HepG2 (cell line): ENCODE results near the gene GPR162. TPM values are rescaled to one million over a fixed set of nuclear protein-coding genes. Genes with fewer than 3 reads are reported as not detected.

Source experiments
- EHMT2 ChIP-seq: fragments of 200-600 bp; sonication (generic); IDR thresholded peaks from 2 replicates; pipeline ENCODE4 v1.7.0; 2017; ENCODE audit warnings: antibody characterized with exemption, low read depth, low read length, borderline replicate concordance
- ESRRA ChIP-seq: sonication (generic); formaldehyde crosslinking; IDR thresholded peaks from 2 replicates; pipeline ENCODE4 v1.5.1; 2020; ENCODE audit warnings: mild to moderate bottlenecking, low read depth, missing genetic modification reagents
- HES4 ChIP-seq: sonication (generic); formaldehyde crosslinking; IDR thresholded peaks from 2 replicates; pipeline ENCODE4 v1.9.0; 2021; ENCODE audit warnings: mild to moderate bottlenecking, missing genetic modification reagents, borderline replicate concordance
- KDM6A ChIP-seq: IDR thresholded peaks from 2 replicates; pipeline ENCODE4 v1.6.1; 2016; ENCODE audit warnings: low read depth
- MED1 ChIP-seq: sonication (generic); formaldehyde crosslinking; IDR thresholded peaks from 2 replicates; pipeline ENCODE4 v1.4.0; 2020; ENCODE audit warnings: missing genetic modification reagents
- PTBP1 ChIP-seq: fragments of 200-400 bp; formaldehyde crosslinking; IDR thresholded peaks from 2 replicates; pipeline ENCODE4 v1.6.1; 2018; ENCODE audit warnings: low read length, low read depth; ENCODE audit not compliant: poor library complexity, severe bottlenecking
- RBAK ChIP-seq: sonication (generic); formaldehyde crosslinking; IDR thresholded peaks from 2 replicates; pipeline ENCODE4 v1.5.1; 2020; ENCODE audit warnings: mild to moderate bottlenecking, missing genetic modification reagents
- RFX1 ChIP-seq: fragments of 450-650 bp; IDR thresholded peaks from 2 replicates; pipeline ENCODE4 v1.6.1; 2017
- TEF ChIP-seq: sonication (generic); formaldehyde crosslinking; IDR thresholded peaks from 2 replicates; pipeline ENCODE4 v1.5.0; 2020; ENCODE audit warnings: missing genetic modification reagents
- TRIM22 ChIP-seq: fragments of 450-650 bp; IDR thresholded peaks from 2 replicates; pipeline ENCODE4 v1.6.1; 2017
- ZEB1 ChIP-seq: IDR thresholded peaks from 2 replicates; pipeline ENCODE4 v1.6.1; 2012; ENCODE audit warnings: mild to moderate bottlenecking, low read depth, inconsistent platforms; ENCODE audit not compliant: insufficient replicate concordance
- polyA plus RNA-seq, 8 experiments: library from polyadenylated mRNA; depleted of rRNA in 3 of 8; stranded (reverse) in 7 of 8; unstranded in 1 of 8; fragments of >200 nt; fragmentation: Illumina TruSeq in 4 of 8; extraction: Trizol in 4 of 8; gene quantifications; 2 replicates each; pipeline versions ENCODE4 v1.2.1 to v1.2.3, GENCODE V29; 2011 to 2016; ENCODE audit warnings: low read depth in 4 of 8, missing spikeins in 1 of 8, mixed read lengths in 1 of 8; ENCODE audit not compliant: insufficient read depth in 1 of 8
- total RNA-seq, 5 experiments: library from RNA; depleted of rRNA; stranded (reverse); fragments of >200 nt; fragmentation: Illumina TruSeq; extraction: Trizol; gene quantifications; 2 replicates each; pipeline ENCODE4 v1.2.3, GENCODE V29; 2016; ENCODE audit warnings: low read depth in 1 of 5
- TF ChIP-seq, protein P1 (sequence below): IDR thresholded peaks from 2 replicates; pipeline ENCODE4 v1.6.1; 2016; ENCODE audit warnings: low read depth, control low read depth
- TF ChIP-seq, protein P2 (sequence below): sonication (generic); formaldehyde crosslinking; IDR thresholded peaks from 2 replicates; pipeline ENCODE4 v1.4.0; 2020; ENCODE audit warnings: missing genetic modification reagents, borderline replicate concordance
- TF ChIP-seq, protein P3 (sequence below): sonication (generic); formaldehyde crosslinking; IDR thresholded peaks from one replicate; pipeline ENCODE4 v1.5.1; 2020; ENCODE audit warnings: mild to moderate bottlenecking, missing genetic modification reagents; ENCODE audit errors: not compliant biosample characterization

Gene GPR162
- total and polyA plus RNA-seq, 2 of the 13 experiments (the other 11 are each of a cell fraction or from before 2014, with no cell fraction given) = 0.08 TPM; not detected in 1

DNA sequence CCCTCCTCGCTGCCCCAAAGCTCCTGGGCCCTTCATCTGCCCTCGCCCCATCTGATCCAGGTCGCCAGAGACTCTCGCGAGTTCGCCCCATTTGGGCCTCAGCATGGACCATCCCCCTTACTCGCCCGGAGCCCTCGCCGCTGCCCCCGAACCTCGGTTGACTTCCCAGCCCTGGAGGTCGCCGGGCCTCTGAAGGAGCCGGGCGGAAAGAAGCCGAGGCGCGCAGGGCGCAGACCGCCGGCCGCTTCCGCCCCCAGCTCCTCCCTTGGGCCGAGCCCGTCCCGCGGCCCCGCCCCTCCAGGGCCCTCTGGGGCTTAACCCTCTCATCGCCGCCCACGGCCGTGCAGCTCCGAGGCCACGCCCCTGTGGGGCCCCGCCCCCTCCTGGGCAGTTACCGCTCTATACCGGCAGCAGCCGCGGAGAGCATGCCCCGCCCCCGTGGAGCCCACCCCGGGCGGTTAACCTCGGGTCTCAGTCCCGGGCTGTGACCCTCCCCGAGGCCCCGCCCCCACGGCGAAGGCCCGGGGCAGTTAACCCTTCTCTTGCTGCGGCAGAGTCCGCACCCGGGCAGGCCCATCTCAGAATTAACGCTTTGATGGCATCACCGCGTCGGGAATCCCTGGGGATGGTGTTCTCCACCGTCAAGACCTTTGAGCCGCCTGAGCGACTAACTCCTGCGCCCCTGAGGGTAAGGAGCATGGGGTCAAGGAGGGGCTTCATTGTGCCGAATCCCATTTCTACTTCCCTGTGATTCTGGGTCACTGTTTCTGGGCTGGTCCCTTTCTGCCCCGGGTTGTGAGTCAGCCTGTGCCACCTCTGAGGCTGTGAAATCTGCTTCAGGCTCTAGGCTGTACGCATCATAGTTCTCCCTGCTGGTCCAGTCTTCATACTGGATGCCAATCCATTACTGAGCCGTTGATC is 51.7 kb downstream of the GPR162 start, which contains the start of gene SPSB2 (continued):
- no peak for TF ChIP-seq TEF
- no peak for TF ChIP-seq HES4
- TF ChIP-seq RBAK (CRISPR knock-in tag) = no peak
- TF ChIP-seq KDM6A (CRISPR knock-in tag) = no peak
- TF ChIP-seq TRIM22 = no peak
- no peak for TF ChIP-seq ZEB1
- TF ChIP-seq, protein P1, sequence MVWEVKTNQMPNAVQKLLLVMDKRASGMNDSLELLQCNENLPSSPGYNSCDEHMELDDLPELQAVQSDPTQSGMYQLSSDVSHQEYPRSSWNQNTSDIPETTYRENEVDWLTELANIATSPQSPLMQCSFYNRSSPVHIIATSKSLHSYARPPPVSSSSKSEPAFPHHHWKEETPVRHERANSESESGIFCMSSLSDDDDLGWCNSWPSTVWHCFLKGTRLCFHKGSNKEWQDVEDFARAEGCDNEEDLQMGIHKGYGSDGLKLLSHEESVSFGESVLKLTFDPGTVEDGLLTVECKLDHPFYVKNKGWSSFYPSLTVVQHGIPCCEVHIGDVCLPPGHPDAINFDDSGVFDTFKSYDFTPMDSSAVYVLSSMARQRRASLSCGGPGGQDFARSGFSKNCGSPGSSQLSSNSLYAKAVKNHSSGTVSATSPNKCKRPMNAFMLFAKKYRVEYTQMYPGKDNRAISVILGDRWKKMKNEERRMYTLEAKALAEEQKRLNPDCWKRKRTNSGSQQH = peak; percentile 53; the same call in 1 of the 2 replicates
- TF ChIP-seq MED1 (CRISPR knock-in tag) = peak; percentile 14; the same call in 1 of the 2 replicates
- TF ChIP-seq RFX1 = no peak
- TF ChIP-seq, protein P2, sequence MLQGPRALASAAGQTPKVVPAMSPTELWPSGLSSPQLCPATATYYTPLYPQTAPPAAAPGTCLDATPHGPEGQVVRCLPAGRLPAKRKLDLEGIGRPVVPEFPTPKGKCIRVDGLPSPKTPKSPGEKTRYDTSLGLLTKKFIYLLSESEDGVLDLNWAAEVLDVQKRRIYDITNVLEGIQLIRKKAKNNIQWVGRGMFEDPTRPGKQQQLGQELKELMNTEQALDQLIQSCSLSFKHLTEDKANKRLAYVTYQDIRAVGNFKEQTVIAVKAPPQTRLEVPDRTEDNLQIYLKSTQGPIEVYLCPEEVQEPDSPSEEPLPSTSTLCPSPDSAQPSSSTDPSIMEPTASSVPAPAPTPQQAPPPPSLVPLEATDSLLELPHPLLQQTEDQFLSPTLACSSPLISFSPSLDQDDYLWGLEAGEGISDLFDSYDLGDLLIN (CRISPR knock-in tag) = no peak
- TF ChIP-seq PTBP1 = peak; percentile 78
- no peak for TF ChIP-seq ESRRA (CRISPR knock-in tag)
- TF ChIP-seq, protein P3, sequence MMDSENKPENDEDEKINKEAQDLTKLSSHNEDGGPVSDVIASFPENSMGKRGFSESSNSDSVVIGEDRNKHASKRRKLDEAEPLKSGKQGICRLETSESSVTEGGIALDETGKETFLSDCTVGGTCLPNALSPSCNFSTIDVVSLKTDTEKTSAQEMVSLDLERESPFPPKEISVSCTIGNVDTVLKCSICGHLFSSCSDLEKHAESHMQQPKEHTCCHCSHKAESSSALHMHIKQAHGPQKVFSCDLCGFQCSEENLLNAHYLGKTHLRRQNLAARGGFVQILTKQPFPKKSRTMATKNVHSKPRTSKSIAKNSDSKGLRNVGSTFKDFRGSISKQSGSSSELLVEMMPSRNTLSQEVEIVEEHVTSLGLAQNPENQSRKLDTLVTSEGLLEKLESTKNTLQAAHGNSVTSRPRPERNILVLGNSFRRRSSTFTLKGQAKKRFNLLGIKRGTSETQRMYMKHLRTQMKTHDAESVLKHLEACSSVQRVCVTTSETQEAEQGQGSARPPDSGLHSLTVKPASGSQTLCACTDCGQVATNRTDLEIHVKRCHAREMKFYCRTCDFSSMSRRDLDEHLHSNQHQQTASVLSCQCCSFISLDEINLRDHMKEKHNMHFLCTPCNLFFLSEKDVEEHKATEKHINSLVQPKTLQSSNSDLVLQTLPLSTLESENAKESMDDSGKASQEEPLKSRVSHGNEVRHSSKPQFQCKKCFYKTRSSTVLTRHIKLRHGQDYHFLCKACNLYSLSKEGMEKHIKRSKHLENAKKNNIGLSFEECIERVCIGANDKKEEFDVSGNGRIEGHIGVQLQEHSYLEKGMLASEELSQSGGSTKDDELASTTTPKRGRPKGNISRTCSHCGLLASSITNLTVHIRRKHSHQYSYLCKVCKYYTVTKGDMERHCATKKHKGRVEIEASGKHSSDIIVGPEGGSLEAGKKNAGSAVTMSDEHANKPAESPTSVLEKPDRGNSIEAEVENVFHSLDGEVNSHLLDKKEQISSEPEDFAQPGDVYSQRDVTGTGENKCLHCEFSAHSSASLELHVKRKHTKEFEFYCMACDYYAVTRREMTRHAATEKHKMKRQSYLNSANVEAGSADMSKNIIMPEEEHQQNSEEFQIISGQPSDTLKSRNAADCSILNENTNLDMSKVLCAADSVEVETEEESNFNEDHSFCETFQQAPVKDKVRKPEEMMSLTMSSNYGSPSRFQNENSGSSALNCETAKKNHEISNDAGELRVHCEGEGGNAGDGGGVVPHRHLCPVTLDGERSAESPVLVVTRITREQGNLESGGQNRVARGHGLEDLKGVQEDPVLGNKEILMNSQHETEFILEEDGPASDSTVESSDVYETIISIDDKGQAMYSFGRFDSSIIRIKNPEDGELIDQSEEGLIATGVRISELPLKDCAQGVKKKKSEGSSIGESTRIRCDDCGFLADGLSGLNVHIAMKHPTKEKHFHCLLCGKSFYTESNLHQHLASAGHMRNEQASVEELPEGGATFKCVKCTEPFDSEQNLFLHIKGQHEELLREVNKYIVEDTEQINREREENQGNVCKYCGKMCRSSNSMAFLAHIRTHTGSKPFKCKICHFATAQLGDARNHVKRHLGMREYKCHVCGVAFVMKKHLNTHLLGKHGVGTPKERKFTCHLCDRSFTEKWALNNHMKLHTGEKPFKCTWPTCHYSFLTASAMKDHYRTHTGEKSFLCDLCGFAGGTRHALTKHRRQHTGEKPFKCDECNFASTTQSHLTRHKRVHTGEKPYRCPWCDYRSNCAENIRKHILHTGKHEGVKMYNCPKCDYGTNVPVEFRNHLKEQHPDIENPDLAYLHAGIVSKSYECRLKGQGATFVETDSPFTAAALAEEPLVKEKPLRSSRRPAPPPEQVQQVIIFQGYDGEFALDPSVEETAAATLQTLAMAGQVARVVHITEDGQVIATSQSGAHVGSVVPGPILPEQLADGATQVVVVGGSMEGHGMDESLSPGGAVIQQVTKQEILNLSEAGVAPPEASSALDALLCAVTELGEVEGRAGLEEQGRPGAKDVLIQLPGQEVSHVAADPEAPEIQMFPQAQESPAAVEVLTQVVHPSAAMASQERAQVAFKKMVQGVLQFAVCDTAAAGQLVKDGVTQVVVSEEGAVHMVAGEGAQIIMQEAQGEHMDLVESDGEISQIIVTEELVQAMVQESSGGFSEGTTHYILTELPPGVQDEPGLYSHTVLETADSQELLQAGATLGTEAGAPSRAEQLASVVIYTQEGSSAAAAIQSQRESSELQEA (CRISPR knock-in tag) = no peak
- TF ChIP-seq EHMT2 = no peak
